Stimulated activated CD4-positive, alpha-beta T cell treated with anti-CD3 and anti-CD28 coated beads, Interleukin-1b, Interleukin-23, amount 100 ng/mL, for 24 hours (primary cell): Measurements from ENCODE around the gene PCSK4.
"Not testable (repeated sequence)": the region's sequence is repeated elsewhere in the genome, so short reads cannot be mapped to it uniquely, and the experiment has no call there.

Source experiments
- DNase-seq, 4 experiments: peaks; one replicate each; pipeline ENCODE4 v3.0.0-alpha.2; 2020; ENCODE audit warnings: low read depth in 4 of 4, low spot score in 1 of 4

Gene PCSK4

GRCh38 chr19:1490311-1491113, at the start of gene PCSK4:
Gene PCSK4 (minus strand): TSS chr19:1490350. CDS start chr19:1490346, 4 bp downstream.
- peak; percentile 91 to 98 (median 96) for DNase-seq

GRCh38 chr19:1539749-1540148, 49.6 kb upstream of the PCSK4 start:
- DNase-seq = not testable (repeated sequence)

- no peak for DNase-seq
Observed at GRCh38 chr19:1538978-1539377, 48.8 kb upstream of the PCSK4 start.

GRCh38 chr19:1535699-1536098, 45.5 kb upstream of the PCSK4 start:
- DNase-seq = not testable (repeated sequence)

GRCh38 chr19:1534972-1535371, 44.8 kb upstream of the PCSK4 start:
- no peak for DNase-seq

- DNase-seq = no peak
Observed at GRCh38 chr19:1533510-1534150, 43.5 kb upstream of the PCSK4 start.

GRCh38 chr19:1532003-1532402, 41.9 kb upstream of the PCSK4 start:
- DNase-seq = no peak

GRCh38 chr19:1531587-1531986, 41.4 kb upstream of the PCSK4 start:
- no peak for DNase-seq

GRCh38 chr19:1530856-1531255, 40.7 kb upstream of the PCSK4 start:
- DNase-seq = not testable (repeated sequence)

GRCh38 chr19:1529430-1529816, 39.3 kb upstream of the PCSK4 start:
- no peak for DNase-seq

GRCh38 chr19:1528596-1529429, 38.7 kb upstream of the PCSK4 start:
- no peak for DNase-seq

- no peak for DNase-seq
Observed at GRCh38 chr19:1527650-1528309, 37.6 kb upstream of the PCSK4 start.

GRCh38 chr19:1526979-1527649, 37.0 kb upstream of the PCSK4 start:
- no peak for DNase-seq

- DNase-seq = no peak
Observed at GRCh38 chr19:1526066-1526778, 36.1 kb upstream of the PCSK4 start.

GRCh38 chr19:1525343-1525742, 35.2 kb upstream of the PCSK4 start:
- DNase-seq = no peak

GRCh38 chr19:1524972-1525325, 34.8 kb upstream of the PCSK4 start:
- no peak for DNase-seq

- DNase-seq = no peak
Observed at GRCh38 chr19:1524287-1524971, 34.3 kb upstream of the PCSK4 start.

GRCh38 chr19:1523412-1524286, 33.5 kb upstream of the PCSK4 start, which contains the start of gene PLK5:
Gene PLK5 (plus strand): TSS chr19:1524077. CDS start chr19:1526997, 2,920 bp downstream.
- DNase-seq = no peak
